PC-3 (cell line): ENCODE data around the gene ATXN7L1. TPM values are rescaled to one million over a fixed set of nuclear protein-coding genes. Genes with fewer than 3 reads are reported as not detected.
A peak's percentile ranks its signal among the peaks of the same experiment; 100 is the strongest.

Experiments
- ATAC-seq: fragments of 200-7000 bp; cut with Tn5 transposase; 2 replicates; pipeline ENCODE4 v1.9.1; 2020; ENCODE audit warnings: mild to moderate bottlenecking, moderate library complexity
- BruUV-seq: library from RNA; stranded (reverse); fragments of 400-500 nt; replicated peaks from 2 replicates; lab custom pipeline; 2021; lab: Mats Ljungman, UMichigan
- CTCF ChIA-PET: fragments of 300-600 bp; sonication (Branson Sonifier 250); formaldehyde crosslinking; loops from one replicate; lab custom pipeline; 2022; ENCODE audit warnings: antibody characterized with exemption; lab: Charles Lee
- POLR2A ChIA-PET: fragments of 300-600 bp; sonication (Branson Sonifier 250); formaldehyde crosslinking; loops from one replicate; lab custom pipeline; 2022; ENCODE audit warnings: antibody characterized with exemption; ENCODE audit not compliant: unreplicated experiment; lab: Charles Lee
- DNase-seq: peaks from one replicate; pipeline ENCODE4 v3.0.0-alpha.2; 2015
- H2AFZ ChIP-seq: fragments of 300-600 bp; sonication (generic); 2 replicates; pipeline ENCODE4 v1.6.0; 2016; ENCODE audit warnings: antibody characterized with exemption, low read length
- H3F3A ChIP-seq: fragments of 300-600 bp; sonication (generic); one replicate; pipeline ENCODE4 v1.6.0; 2017; ENCODE audit warnings: antibody characterized with exemption, low read length, control low read depth, mild to moderate bottlenecking; ENCODE audit not compliant: unreplicated experiment
- H3K27ac ChIP-seq: fragments of 300-600 bp; sonication (generic); 2 replicates; pipeline ENCODE4 v1.5.1; 2016; ENCODE audit warnings: mild to moderate bottlenecking, low read length
- H3K27me3 ChIP-seq: fragments of 300-600 bp; sonication (generic); 2 replicates; pipeline ENCODE4 v1.6.1; 2016; ENCODE audit warnings: low read length, mixed read lengths
- H3K36me3 ChIP-seq: fragments of 300-600 bp; sonication (generic); 2 replicates; pipeline ENCODE4 v1.6.1; 2016; ENCODE audit warnings: low read depth, mixed run types, low read length, mixed read lengths
- H3K4me1 ChIP-seq: fragments of 300-600 bp; sonication (generic); 2 replicates; pipeline ENCODE4 v1.5.1; 2016; ENCODE audit warnings: low read length; ENCODE audit not compliant: insufficient read depth
- H3K4me2 ChIP-seq: fragments of 300-600 bp; sonication (generic); 2 replicates; pipeline ENCODE4 v1.6.0; 2016; ENCODE audit warnings: low read length
- H3K4me3 ChIP-seq: fragments of 300-600 bp; sonication (generic); 2 replicates; pipeline ENCODE4 v1.5.1; 2016; ENCODE audit warnings: mild to moderate bottlenecking, low read length, mixed read lengths
- H3K79me2 ChIP-seq: fragments of 300-600 bp; sonication (generic); 2 replicates; pipeline ENCODE4 v1.6.1; 2017; ENCODE audit warnings: low read length, mixed read lengths
- H3K9ac ChIP-seq: fragments of 300-600 bp; sonication (generic); 2 replicates; pipeline ENCODE4 v1.6.0; 2016; ENCODE audit warnings: mild to moderate bottlenecking, low read length
- H3K9me2 ChIP-seq: fragments of 300-600 bp; sonication (generic); replicated peaks from 2 replicates; pipeline ENCODE4 v1.6.1; 2016; ENCODE audit warnings: mixed run types, low read length, mixed read lengths
- H3K9me3 ChIP-seq: fragments of 300-600 bp; sonication (generic); 2 replicates; pipeline ENCODE4 v1.6.1; 2016; ENCODE audit warnings: low read length, mixed read lengths
- H4K20me1 ChIP-seq: fragments of 300-600 bp; sonication (generic); 2 replicates; pipeline ENCODE4 v1.6.1; 2016; ENCODE audit warnings: low read length, mixed read lengths
- EZH2 ChIP-seq: fragments of 300-600 bp; sonication (generic); IDR thresholded peaks from one replicate; pipeline ENCODE4 v1.6.1; 2017; ENCODE audit warnings: antibody characterized with exemption, mild to moderate bottlenecking, low read length; ENCODE audit not compliant: unreplicated experiment
- EZH2phosphoT487 ChIP-seq: fragments of 300-600 bp; sonication (generic); IDR thresholded peaks from 2 replicates; pipeline ENCODE4 v1.6.1; 2018; ENCODE audit warnings: mild to moderate bottlenecking, antibody characterized with exemption, low read length, borderline replicate concordance
- intact Hi-C: fragments of 100-400 bp; cut with micrococcal nuclease; formaldehyde crosslinking; loops from 2 replicates; pipeline ENCODE4 v1.9.0; 2023
- total RNA-seq: library from RNA; depleted of rRNA; stranded (reverse); fragments of >200 nt; gene quantifications from 2 replicates; pipeline ENCODE4 v1.2.3, GENCODE V29; 2014
- TF ChIP-seq, protein P1 (sequence below): fragments of 300-600 bp; sonication (generic); conservative IDR thresholded peaks from 2 replicates; pipeline ENCODE4 v1.5.1; 2017; ENCODE audit warnings: antibody characterized with exemption, low read depth, mild to moderate bottlenecking, low read length

ATXN7L1 gene
- total RNA-seq, 1 experiment from 2014 or later, result 16.0 TPM

DNA sequence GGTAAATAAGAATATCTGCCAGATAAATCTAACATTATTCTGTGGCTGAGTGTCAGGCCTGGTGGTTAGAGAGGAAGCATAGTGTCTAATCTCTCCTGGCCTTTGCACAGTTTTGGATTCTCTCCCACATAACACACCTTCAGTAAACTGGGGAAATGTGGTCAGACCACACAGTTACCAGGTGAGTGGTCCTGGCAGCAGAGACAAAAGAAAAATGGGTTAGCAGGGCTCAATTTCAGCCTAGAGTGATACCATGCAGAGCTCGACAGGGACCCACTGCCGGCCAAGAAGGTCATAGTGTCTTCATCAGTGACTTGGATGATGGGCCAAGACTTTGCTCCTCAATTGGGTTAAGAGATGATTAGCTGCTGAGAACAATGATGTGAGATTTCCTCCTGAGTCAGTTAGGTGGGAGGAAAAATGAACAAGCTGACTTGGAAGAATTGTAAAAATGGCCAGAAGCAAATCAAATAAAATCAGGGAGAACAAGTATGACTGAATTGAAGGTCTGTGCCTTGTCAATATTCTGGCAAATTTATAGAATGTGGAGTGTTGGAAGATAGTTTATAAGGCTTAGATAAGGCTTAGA is 225.9 kb downstream of the ATXN7L1 start:
- H3K27ac ChIP-seq, result peak overlapping the region; percentile 89
- H3K4me2 ChIP-seq, result peak overlapping the region; percentile 83
- H4K20me1 ChIP-seq, result no peaks in the 10 kb centered on the region
- POLR2A ChIA-PET, result interaction anchor here (0.6 kb wide), 1 partner anchor 425 kb away, joined by 4 read pairs; no protein-coding TSS in a partner anchor
- peaks cover 18% of the 10 kb centered on the region for H3F3A ChIP-seq
- DNase-seq, result peak; percentile 98
- no peaks in the 10 kb centered on the region for H3K9me3 ChIP-seq
- no peak overlapping the region for H2AFZ ChIP-seq
- H3K36me3 ChIP-seq, result no peaks in the 10 kb centered on the region
- TF ChIP-seq EZH2phosphoT487, result no peak
- TF ChIP-seq EZH2, result no peak
- TF ChIP-seq, protein P1, sequence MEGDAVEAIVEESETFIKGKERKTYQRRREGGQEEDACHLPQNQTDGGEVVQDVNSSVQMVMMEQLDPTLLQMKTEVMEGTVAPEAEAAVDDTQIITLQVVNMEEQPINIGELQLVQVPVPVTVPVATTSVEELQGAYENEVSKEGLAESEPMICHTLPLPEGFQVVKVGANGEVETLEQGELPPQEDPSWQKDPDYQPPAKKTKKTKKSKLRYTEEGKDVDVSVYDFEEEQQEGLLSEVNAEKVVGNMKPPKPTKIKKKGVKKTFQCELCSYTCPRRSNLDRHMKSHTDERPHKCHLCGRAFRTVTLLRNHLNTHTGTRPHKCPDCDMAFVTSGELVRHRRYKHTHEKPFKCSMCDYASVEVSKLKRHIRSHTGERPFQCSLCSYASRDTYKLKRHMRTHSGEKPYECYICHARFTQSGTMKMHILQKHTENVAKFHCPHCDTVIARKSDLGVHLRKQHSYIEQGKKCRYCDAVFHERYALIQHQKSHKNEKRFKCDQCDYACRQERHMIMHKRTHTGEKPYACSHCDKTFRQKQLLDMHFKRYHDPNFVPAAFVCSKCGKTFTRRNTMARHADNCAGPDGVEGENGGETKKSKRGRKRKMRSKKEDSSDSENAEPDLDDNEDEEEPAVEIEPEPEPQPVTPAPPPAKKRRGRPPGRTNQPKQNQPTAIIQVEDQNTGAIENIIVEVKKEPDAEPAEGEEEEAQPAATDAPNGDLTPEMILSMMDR, result no peak
- H3K27me3 ChIP-seq, result no peaks in the 10 kb centered on the region
- CTCF ChIA-PET, result interaction anchor here (0.5 to 1.1 kb wide), 3 partner anchors 56 to 764 kb away, joined by 3 to 6 read pairs (median 5); no protein-coding TSS in a partner anchor
- H3K4me3 ChIP-seq, result peak overlapping the region; percentile 53; the same call in 1 of the 2 replicates
- peaks cover 48% of the 10 kb centered on the region for H3K4me1 ChIP-seq
- H3K9me2 ChIP-seq, result no peaks in the 10 kb centered on the region
- peak; percentile 31 for ATAC-seq
- intact Hi-C loops, result loop anchor here (1.0 to 10.0 kb wide), 4 partner anchors 41 to 504 kb away; partner anchors contain the start of gene ATXN7L1
- no peaks in the 10 kb centered on the region for H3K79me2 ChIP-seq
- BruUV-seq, result no TSS peak
- peak overlapping the region; percentile 52 for H3K9ac ChIP-seq

- BruUV-seq, result no TSS peak
- peak overlapping the region; percentile 53 for H3K4me3 ChIP-seq
- H3K27ac ChIP-seq, result peak overlapping the region; percentile 89
- H4K20me1 ChIP-seq, result no peaks in the 10 kb centered on the region
- ATAC-seq (peak; percentile 59), DNase-seq (peak; percentile 95)
- H3K27me3 ChIP-seq, result no peaks in the 10 kb centered on the region
- TF ChIP-seq EZH2 (no peak), EZH2phosphoT487 (no peak)
- TF ChIP-seq, protein P1, result no peak
- no peaks in the 10 kb centered on the region for H3K36me3 ChIP-seq
- ChIA-PET CTCF (interaction anchor here (0.7 to 1.1 kb wide), 3 partner anchors 56 to 116 kb away, joined by 3 to 6 read pairs (median 4); no protein-coding TSS in a partner anchor), POLR2A (no interaction called here)
- H3K9me3 ChIP-seq, result no peaks in the 10 kb centered on the region
- H3K79me2 ChIP-seq, result no peaks in the 10 kb centered on the region
- H3K9ac ChIP-seq, result peak overlapping the region; percentile 52
- intact Hi-C loops, result loop anchor here (1.0 to 10.0 kb wide), 7 partner anchors 41 to 505 kb away; partner anchors contain the start of genes ATXN7L1 and RINT1
- peak overlapping the region; percentile 83 for H3K4me2 ChIP-seq
- peaks cover 18% of the 10 kb centered on the region for H3F3A ChIP-seq
- H3K4me1 ChIP-seq, result peaks cover 48% of the 10 kb centered on the region
- no peaks in the 10 kb centered on the region for H3K9me2 ChIP-seq
- H2AFZ ChIP-seq, result no peak overlapping the region
These were observed 226.5 kb downstream of the ATXN7L1 start for GRCh38 chr7:105649727-105650381.
